ENCODE results near the gene FNIP1. TPM values are rescaled to one million over a fixed set of nuclear protein-coding genes. Genes with fewer than 3 reads are reported as not detected.

Gene FNIP1
- total RNA-seq, 1 donor from 2014 or later = 30.6 TPM

- Mint-ChIP-seq H3K36me3 (ENCODE audit: low read depth, unreplicated experiment) (peaks cover 4% of the 10 kb centered on the region), H3K4me1 (ENCODE audit: unreplicated experiment) (no peaks in the 10 kb centered on the region), H3K27me3 (ENCODE audit: unreplicated experiment) (no peaks in the 10 kb centered on the region), H3K27ac (ENCODE audit: unreplicated experiment) (no peak overlapping the region), H3K4me3 (ENCODE audit: unreplicated experiment) (no peak overlapping the region), H3K9me3 (ENCODE audit: unreplicated experiment) (no peaks in the 10 kb centered on the region)
- no peak for DNase-seq (ENCODE audit: low spot score)
- TF ChIP-seq CTCF (IDR thresholded peaks at IDR 0.05; ENCODE audit: unreplicated experiment) = no peak
Measured at GRCh38 chr5:131706281-131706680, 90.5 kb downstream of the FNIP1 start.

GRCh38 chr5:131694926-131695325 lies 101.9 kb downstream of the FNIP1 start:
- no peak for TF ChIP-seq CTCF (IDR thresholded peaks at IDR 0.05; ENCODE audit: unreplicated experiment)
- no peak overlapping the region for H3K4me3 Mint-ChIP-seq (ENCODE audit: unreplicated experiment)
- H3K9me3 Mint-ChIP-seq (ENCODE audit: unreplicated experiment) = no peaks in the 10 kb centered on the region
- H3K27me3 Mint-ChIP-seq (ENCODE audit: unreplicated experiment) = no peaks in the 10 kb centered on the region
- H3K27ac Mint-ChIP-seq (ENCODE audit: unreplicated experiment) = no peak overlapping the region
- peaks cover 23% of the 10 kb centered on the region for H3K36me3 Mint-ChIP-seq (ENCODE audit: low read depth, unreplicated experiment)
- H3K4me1 Mint-ChIP-seq (ENCODE audit: unreplicated experiment) = peaks cover 4% of the 10 kb centered on the region
- no peak for DNase-seq (ENCODE audit: low spot score)

- no peak overlapping the region for H3K4me3 Mint-ChIP-seq (ENCODE audit: unreplicated experiment)
- no peak for DNase-seq (ENCODE audit: low spot score)
- no peak overlapping the region for H3K27ac Mint-ChIP-seq (ENCODE audit: unreplicated experiment)
- H3K9me3 Mint-ChIP-seq (ENCODE audit: unreplicated experiment) = no peaks in the 10 kb centered on the region
- no peak for TF ChIP-seq CTCF (IDR thresholded peaks at IDR 0.05; ENCODE audit: unreplicated experiment)
- peaks cover under 1% of the 10 kb centered on the region for H3K27me3 Mint-ChIP-seq (ENCODE audit: unreplicated experiment)
- peaks cover 4% of the 10 kb centered on the region for H3K4me1 Mint-ChIP-seq (ENCODE audit: unreplicated experiment)
- peaks cover 28% of the 10 kb centered on the region for H3K36me3 Mint-ChIP-seq (ENCODE audit: low read depth, unreplicated experiment)
Measured at GRCh38 chr5:131693894-131694293, 102.9 kb downstream of the FNIP1 start.

- H3K27ac Mint-ChIP-seq (ENCODE audit: unreplicated experiment) = no peak overlapping the region
- peaks cover 10% of the 10 kb centered on the region for H3K36me3 Mint-ChIP-seq (ENCODE audit: low read depth, unreplicated experiment)
- H3K27me3 Mint-ChIP-seq (ENCODE audit: unreplicated experiment) = peaks cover 2% of the 10 kb centered on the region
- no peak for DNase-seq (ENCODE audit: low spot score)
- no peak for TF ChIP-seq CTCF (IDR thresholded peaks at IDR 0.05; ENCODE audit: unreplicated experiment)
- no peak overlapping the region for H3K4me3 Mint-ChIP-seq (ENCODE audit: unreplicated experiment)
- no peaks in the 10 kb centered on the region for H3K9me3 Mint-ChIP-seq (ENCODE audit: unreplicated experiment)
- peaks cover 3% of the 10 kb centered on the region for H3K4me1 Mint-ChIP-seq (ENCODE audit: unreplicated experiment)
Measured at GRCh38 chr5:131685516-131686171, 111.2 kb downstream of the FNIP1 start.

- peaks cover 2% of the 10 kb centered on the region for H3K27me3 Mint-ChIP-seq (ENCODE audit: unreplicated experiment)
- no peak overlapping the region for H3K4me3 Mint-ChIP-seq (ENCODE audit: unreplicated experiment)
- no peak for TF ChIP-seq CTCF (IDR thresholded peaks at IDR 0.05; ENCODE audit: unreplicated experiment)
- H3K4me1 Mint-ChIP-seq (ENCODE audit: unreplicated experiment) = no peaks in the 10 kb centered on the region
- DNase-seq (ENCODE audit: low spot score) = no peak
- no peak overlapping the region for H3K27ac Mint-ChIP-seq (ENCODE audit: unreplicated experiment)
- H3K9me3 Mint-ChIP-seq (ENCODE audit: unreplicated experiment) = no peaks in the 10 kb centered on the region
- peaks cover 3% of the 10 kb centered on the region for H3K36me3 Mint-ChIP-seq (ENCODE audit: low read depth, unreplicated experiment)
Measured at GRCh38 chr5:131684595-131684994, 112.2 kb downstream of the FNIP1 start.

All from endothelial cell (in vitro differentiated cells).